GM13977 (cell line): Measurements from ENCODE around the gene LRP1-AS.

Experiments
- DNase-seq: peaks from one replicate; pipeline ENCODE4 v3.0.0; 2012; ENCODE audit warnings: low spot score
- CTCF ChIP-seq: IDR thresholded peaks from 2 replicates; pipeline ENCODE4 v1.5.1; 2012; ENCODE audit warnings: mild to moderate bottlenecking, control low read depth; ENCODE audit not compliant: insufficient read depth; ENCODE audit errors: extremely low read depth, missing control alignments
- in situ Hi-C: fragments of 300-500 bp; cut with MboI; formaldehyde crosslinking; loops from one replicate; pipeline ENCODE4 v1.12.0; 2022; ENCODE audit warnings: low sequenced_read_pairs, low pct_unique_long_range_greater_than_20kb, mixed read lengths, inconsistent platforms; ENCODE audit not compliant: unreplicated experiment

LRP1-AS gene

DNA sequence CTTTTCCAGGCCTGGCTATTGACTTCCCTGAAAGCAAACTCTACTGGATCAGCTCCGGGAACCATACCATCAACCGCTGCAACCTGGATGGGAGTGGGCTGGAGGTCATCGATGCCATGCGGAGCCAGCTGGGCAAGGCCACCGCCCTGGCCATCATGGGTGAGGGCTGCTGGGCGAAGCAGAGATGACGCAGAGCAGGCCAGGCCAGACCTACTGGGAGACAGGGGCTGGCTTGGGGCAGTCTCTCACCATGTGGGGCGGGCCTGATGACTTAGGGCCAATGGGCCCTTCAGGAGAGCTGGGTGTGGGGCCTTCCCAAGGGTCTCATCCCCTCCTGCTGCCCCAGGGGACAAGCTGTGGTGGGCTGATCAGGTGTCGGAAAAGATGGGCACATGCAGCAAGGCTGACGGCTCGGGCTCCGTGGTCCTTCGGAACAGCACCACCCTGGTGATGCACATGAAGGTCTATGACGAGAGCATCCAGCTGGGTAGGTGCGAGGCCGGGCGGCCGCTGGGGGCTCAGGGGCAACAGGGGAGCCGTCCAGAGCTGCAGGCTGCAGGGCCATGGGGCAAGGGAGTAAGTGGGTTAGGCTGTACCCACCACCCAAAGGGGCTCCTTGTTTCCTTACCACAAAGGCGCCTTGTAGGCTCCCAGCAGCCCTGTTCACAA, 33.0 kb upstream of the LRP1-AS start:
- no peak for DNase-seq
- TF ChIP-seq CTCF: no peak
- in situ Hi-C loops: loop anchor here (5.0 kb wide), 1 partner anchor 58 kb away; no protein-coding TSS in a partner anchor

DNA sequence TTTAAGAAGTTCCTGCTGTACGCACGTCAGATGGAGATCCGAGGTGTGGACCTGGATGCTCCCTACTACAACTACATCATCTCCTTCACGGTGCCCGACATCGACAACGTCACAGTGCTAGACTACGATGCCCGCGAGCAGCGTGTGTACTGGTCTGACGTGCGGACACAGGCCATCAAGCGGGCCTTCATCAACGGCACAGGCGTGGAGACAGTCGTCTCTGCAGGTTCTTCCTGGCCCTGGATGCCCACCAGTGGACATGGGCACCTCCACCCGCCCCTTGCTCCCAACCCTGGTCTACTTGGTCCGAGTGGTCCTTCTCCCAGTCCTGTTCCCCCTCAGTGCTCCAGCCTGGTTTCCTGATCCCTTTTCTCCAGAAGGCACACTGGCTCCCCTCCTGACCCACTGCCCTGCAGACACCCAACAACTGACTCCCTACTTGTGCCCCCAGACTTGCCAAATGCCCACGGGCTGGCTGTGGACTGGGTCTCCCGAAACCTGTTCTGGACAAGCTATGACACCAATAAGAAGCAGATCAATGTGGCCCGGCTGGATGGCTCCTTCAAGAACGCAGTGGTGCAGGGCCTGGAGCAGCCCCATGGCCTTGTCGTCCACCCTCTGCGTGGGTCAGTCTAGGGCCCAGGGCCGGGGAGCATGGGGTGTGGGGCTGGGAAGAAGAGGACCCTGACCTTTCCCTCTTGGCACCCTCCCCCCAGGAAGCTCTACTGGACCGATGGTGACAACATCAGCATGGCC, 32.1 kb upstream of the LRP1-AS start:
- in situ Hi-C loops: loop anchor here (5.0 to 10.0 kb wide), 2 partner anchors 57 to 175 kb away; partner anchors contain the start of gene ZBTB39
- no peak for TF ChIP-seq CTCF
- DNase-seq: no peak

- in situ Hi-C loops: loop anchor here (10.0 kb wide), 1 partner anchor 173 kb away; the partner anchor contains the start of gene ZBTB39
These were observed 30.8 kb upstream of the LRP1-AS start for GRCh38 chr12:57178213-57178612.

GRCh38 chr12:57177354-57177753, 29.9 kb upstream of the LRP1-AS start:
- TF ChIP-seq CTCF: no peak
- DNase-seq: no peak
- in situ Hi-C loops: loop anchor here (10.0 kb wide), 1 partner anchor 173 kb away; the partner anchor contains the start of gene ZBTB39

More at GRCh38 chr12:57178213-57178612, 30.8 kb upstream of the LRP1-AS start:
- TF ChIP-seq CTCF: no peak
- no peak for DNase-seq

- no peak for TF ChIP-seq CTCF
- in situ Hi-C loops: loop anchor here (10.0 kb wide), 1 partner anchor 172 kb away; the partner anchor contains the start of gene ZBTB39
- DNase-seq: no peak
These were observed 29.4 kb upstream of the LRP1-AS start for GRCh38 chr12:57176846-57177245.

GRCh38 chr12:57176139-57176477, 28.7 kb upstream of the LRP1-AS start:
- no peak for TF ChIP-seq CTCF
- in situ Hi-C loops: loop anchor here (10.0 kb wide), 1 partner anchor 171 kb away; the partner anchor contains the start of gene ZBTB39
- DNase-seq: no peak
